ENCODE measurements around the gene RNU1-3.
"Not testable (repeated sequence)": the region's sequence is repeated elsewhere in the genome, so short reads cannot be mapped to it uniquely, and the experiment has no call there.

GRCh38 chr1:16703141-16703540 is 36.4 kb upstream of the RNU1-3 start:
- TF ChIP-seq CTCF (IDR thresholded peaks at IDR 0.05; ENCODE audit: low read depth, low read length); EZH2phosphoT487 (IDR thresholded peaks at IDR 0.05; ENCODE audit: low read depth): not testable (repeated sequence)
